Astrocyte (in vitro differentiated cells and primary cell): Measurements from ENCODE around the gene KTI12.

Source experiments
- EZH2 ChIP-seq: IDR thresholded peaks from 2 replicates; pipeline ENCODE4 v1.6.1; 2012; ENCODE audit warnings: mild to moderate bottlenecking, low read length, inconsistent platforms; ENCODE audit not compliant: insufficient read depth
- TF ChIP-seq, protein P1 (sequence below): IDR thresholded peaks from 2 replicates; pipeline ENCODE4 v1.5.1; 2011; ENCODE audit warnings: low read depth, mild to moderate bottlenecking, inconsistent platforms, low read length, moderate library complexity; ENCODE audit not compliant: insufficient read depth

DNA sequence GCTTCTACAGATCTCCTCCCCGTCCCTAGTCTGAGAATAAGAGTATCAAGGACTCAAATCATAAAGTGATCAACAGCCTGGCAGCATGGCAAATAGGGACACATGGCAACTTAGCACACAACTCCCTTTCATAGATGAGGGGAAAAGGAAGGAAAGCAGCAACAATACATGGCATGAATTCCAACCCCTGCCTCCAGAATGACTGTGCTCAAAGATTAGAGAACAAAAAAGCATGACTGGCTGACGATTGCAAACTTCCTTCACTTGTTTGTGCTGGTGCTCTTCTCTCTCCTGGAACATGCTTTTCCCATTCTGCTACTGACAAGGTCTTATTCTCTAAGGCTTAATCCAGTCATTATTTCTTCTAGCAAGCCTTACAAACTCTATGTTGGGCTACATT lies 11.5 kb downstream of the KTI12 start:
- TF ChIP-seq, protein P1, sequence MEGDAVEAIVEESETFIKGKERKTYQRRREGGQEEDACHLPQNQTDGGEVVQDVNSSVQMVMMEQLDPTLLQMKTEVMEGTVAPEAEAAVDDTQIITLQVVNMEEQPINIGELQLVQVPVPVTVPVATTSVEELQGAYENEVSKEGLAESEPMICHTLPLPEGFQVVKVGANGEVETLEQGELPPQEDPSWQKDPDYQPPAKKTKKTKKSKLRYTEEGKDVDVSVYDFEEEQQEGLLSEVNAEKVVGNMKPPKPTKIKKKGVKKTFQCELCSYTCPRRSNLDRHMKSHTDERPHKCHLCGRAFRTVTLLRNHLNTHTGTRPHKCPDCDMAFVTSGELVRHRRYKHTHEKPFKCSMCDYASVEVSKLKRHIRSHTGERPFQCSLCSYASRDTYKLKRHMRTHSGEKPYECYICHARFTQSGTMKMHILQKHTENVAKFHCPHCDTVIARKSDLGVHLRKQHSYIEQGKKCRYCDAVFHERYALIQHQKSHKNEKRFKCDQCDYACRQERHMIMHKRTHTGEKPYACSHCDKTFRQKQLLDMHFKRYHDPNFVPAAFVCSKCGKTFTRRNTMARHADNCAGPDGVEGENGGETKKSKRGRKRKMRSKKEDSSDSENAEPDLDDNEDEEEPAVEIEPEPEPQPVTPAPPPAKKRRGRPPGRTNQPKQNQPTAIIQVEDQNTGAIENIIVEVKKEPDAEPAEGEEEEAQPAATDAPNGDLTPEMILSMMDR = no peak
- no peak for TF ChIP-seq EZH2
